ENCODE results near the gene EXD1. TPM values are rescaled to one million over a fixed set of nuclear protein-coding genes. Genes with fewer than 3 reads are reported as not detected.
"Not testable (repeated sequence)": the region's sequence is repeated elsewhere in the genome, so short reads cannot be mapped to it uniquely, and the experiment has no call there.

Gene EXD1
- total RNA-seq, 1 donor from 2014 or later = 0.41 TPM

GRCh38 chr15:41251411-41251810 is 20.9 kb upstream of the EXD1 start:
- no peak overlapping the region for H3K4me3 Mint-ChIP-seq
- Histone ChIP-seq H3K4me1 (no peaks in the 10 kb centered on the region), H3K9ac (no peak overlapping the region), H3K4me3 (no peak overlapping the region), H3K36me3 (no peaks in the 10 kb centered on the region), H3K27me3 (no peaks in the 10 kb centered on the region), H3K79me2 (ENCODE audit: low read depth) (no peaks in the 10 kb centered on the region), H3K27ac (no peak overlapping the region), H2AFZ (replicated peaks) (no peak overlapping the region), H3F3A (ENCODE audit: low read depth) (no peaks in the 10 kb centered on the region), H3K4me2 (no peak overlapping the region), H3K9me3 (ENCODE audit: low read depth) (no peaks in the 10 kb centered on the region), H4K20me1 (ENCODE audit: low read depth) (no peaks in the 10 kb centered on the region)
- no peak for TF ChIP-seq EZH2 (IDR thresholded peaks at IDR 0.05)
- TF ChIP-seq EZH2phosphoT487 (IDR thresholded peaks at IDR 0.05) = no peak
- TF ChIP-seq, protein P1, sequence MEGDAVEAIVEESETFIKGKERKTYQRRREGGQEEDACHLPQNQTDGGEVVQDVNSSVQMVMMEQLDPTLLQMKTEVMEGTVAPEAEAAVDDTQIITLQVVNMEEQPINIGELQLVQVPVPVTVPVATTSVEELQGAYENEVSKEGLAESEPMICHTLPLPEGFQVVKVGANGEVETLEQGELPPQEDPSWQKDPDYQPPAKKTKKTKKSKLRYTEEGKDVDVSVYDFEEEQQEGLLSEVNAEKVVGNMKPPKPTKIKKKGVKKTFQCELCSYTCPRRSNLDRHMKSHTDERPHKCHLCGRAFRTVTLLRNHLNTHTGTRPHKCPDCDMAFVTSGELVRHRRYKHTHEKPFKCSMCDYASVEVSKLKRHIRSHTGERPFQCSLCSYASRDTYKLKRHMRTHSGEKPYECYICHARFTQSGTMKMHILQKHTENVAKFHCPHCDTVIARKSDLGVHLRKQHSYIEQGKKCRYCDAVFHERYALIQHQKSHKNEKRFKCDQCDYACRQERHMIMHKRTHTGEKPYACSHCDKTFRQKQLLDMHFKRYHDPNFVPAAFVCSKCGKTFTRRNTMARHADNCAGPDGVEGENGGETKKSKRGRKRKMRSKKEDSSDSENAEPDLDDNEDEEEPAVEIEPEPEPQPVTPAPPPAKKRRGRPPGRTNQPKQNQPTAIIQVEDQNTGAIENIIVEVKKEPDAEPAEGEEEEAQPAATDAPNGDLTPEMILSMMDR (IDR thresholded peaks at IDR 0.05) = no peak
- peaks cover 4% of the 10 kb centered on the region for H3K36me3 Mint-ChIP-seq
- H3K27me3 Mint-ChIP-seq (ENCODE audit: insufficient read depth, low read depth) = peaks cover 2% of the 10 kb centered on the region
- no peaks in the 10 kb centered on the region for H3K4me1 Mint-ChIP-seq
- no peaks in the 10 kb centered on the region for H3K9me3 Mint-ChIP-seq
- DNase-seq (ENCODE audit: low spot score) = no peak
- H3K27ac Mint-ChIP-seq = no peak overlapping the region

GRCh38 chr15:41250745-41251144 is 20.2 kb upstream of the EXD1 start:
- H3K27ac Mint-ChIP-seq = not testable (repeated sequence)

GRCh38 chr15:41241221-41241964 is 10.8 kb upstream of the EXD1 start:
- no peaks in the 10 kb centered on the region for H3F3A ChIP-seq (ENCODE audit: low read depth)
- H3K4me3 Mint-ChIP-seq = no peak overlapping the region
- DNase-seq (ENCODE audit: low spot score) = no peak
- H3K9ac ChIP-seq = no peak overlapping the region
- no peaks in the 10 kb centered on the region for H3K4me1 ChIP-seq
- H2AFZ ChIP-seq (replicated peaks) = no peak overlapping the region
- no peak overlapping the region for H3K27ac Mint-ChIP-seq
- H3K4me1 Mint-ChIP-seq = no peaks in the 10 kb centered on the region
- no peaks in the 10 kb centered on the region for H3K9me3 ChIP-seq (ENCODE audit: low read depth)
- H3K27me3 ChIP-seq = no peaks in the 10 kb centered on the region
- H3K36me3 ChIP-seq = no peaks in the 10 kb centered on the region
- peaks cover 2% of the 10 kb centered on the region for H3K27me3 Mint-ChIP-seq (ENCODE audit: insufficient read depth, low read depth)
- no peaks in the 10 kb centered on the region for H3K9me3 Mint-ChIP-seq
- H3K27ac ChIP-seq = no peak overlapping the region
- H3K79me2 ChIP-seq (ENCODE audit: low read depth) = peaks cover 16% of the 10 kb centered on the region
- no peak overlapping the region for H3K4me2 ChIP-seq
- TF ChIP-seq EZH2 (IDR thresholded peaks at IDR 0.05) (no peak), EZH2phosphoT487 (IDR thresholded peaks at IDR 0.05) (no peak)
- TF ChIP-seq, protein P1 (IDR thresholded peaks at IDR 0.05) = no peak
- no peaks in the 10 kb centered on the region for H4K20me1 ChIP-seq (ENCODE audit: low read depth)
- H3K36me3 Mint-ChIP-seq = peaks cover 13% of the 10 kb centered on the region
- H3K4me3 ChIP-seq = no peak overlapping the region

More at GRCh38 chr15:41250745-41251144, 20.2 kb upstream of the EXD1 start:
- H3K79me2 ChIP-seq (ENCODE audit: low read depth); H3K4me3 Mint-ChIP-seq; H3K36me3 Mint-ChIP-seq; H3F3A ChIP-seq (ENCODE audit: low read depth); H3K27ac ChIP-seq; H3K36me3 ChIP-seq; H3K9me3 Mint-ChIP-seq; H3K9me3 ChIP-seq (ENCODE audit: low read depth); H3K27me3 Mint-ChIP-seq (ENCODE audit: insufficient read depth, low read depth); H3K27me3 ChIP-seq; H3K4me3 ChIP-seq; DNase-seq (ENCODE audit: low spot score); H3K9ac ChIP-seq; H3K4me1 Mint-ChIP-seq; H4K20me1 ChIP-seq (ENCODE audit: low read depth); H2AFZ ChIP-seq (replicated peaks); H3K4me2 ChIP-seq; H3K4me1 ChIP-seq: not testable (repeated sequence)

DNA sequence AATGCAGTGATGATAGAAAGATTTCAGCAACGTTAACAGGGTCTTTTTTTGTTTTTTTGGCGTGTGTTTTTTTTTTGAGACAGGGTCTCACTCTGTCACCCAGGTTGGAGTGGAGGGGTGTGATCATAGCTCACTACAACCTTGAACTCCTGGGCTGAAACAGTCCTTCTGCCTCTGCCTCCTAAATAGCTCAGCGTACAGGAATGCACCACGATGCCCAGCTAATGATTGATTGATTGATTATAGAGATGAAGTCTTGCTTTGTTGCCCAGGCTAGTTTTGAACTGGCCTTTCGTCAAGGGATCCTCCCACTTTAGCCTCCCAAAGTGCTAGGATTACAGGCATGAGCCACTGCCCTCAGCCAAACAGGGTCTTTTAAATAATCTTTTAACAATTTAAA is 7.5 kb upstream of the EXD1 start:
- TF ChIP-seq, protein P1 (IDR thresholded peaks at IDR 0.05) = no peak
- TF ChIP-seq EZH2 (IDR thresholded peaks at IDR 0.05) = no peak
- TF ChIP-seq EZH2phosphoT487 (IDR thresholded peaks at IDR 0.05) = no peak
- Histone ChIP-seq H3F3A (ENCODE audit: low read depth) (no peaks in the 10 kb centered on the region), H3K27me3 (no peaks in the 10 kb centered on the region), H3K79me2 (ENCODE audit: low read depth) (peaks cover 38% of the 10 kb centered on the region), H3K36me3 (no peaks in the 10 kb centered on the region), H4K20me1 (ENCODE audit: low read depth) (no peaks in the 10 kb centered on the region), H3K9ac (no peak overlapping the region), H3K4me1 (no peaks in the 10 kb centered on the region), H3K9me3 (ENCODE audit: low read depth) (no peaks in the 10 kb centered on the region), H2AFZ (replicated peaks) (no peak overlapping the region), H3K27ac (no peak overlapping the region), H3K4me2 (no peak overlapping the region), H3K4me3 (no peak overlapping the region)
- DNase-seq (ENCODE audit: low spot score) = no peak
- H3K27me3 Mint-ChIP-seq (ENCODE audit: insufficient read depth, low read depth) = no peaks in the 10 kb centered on the region
- H3K27ac Mint-ChIP-seq = no peak overlapping the region
- H3K36me3 Mint-ChIP-seq = peaks cover 4% of the 10 kb centered on the region
- H3K4me1 Mint-ChIP-seq = no peaks in the 10 kb centered on the region
- H3K9me3 Mint-ChIP-seq = no peaks in the 10 kb centered on the region
- no peak overlapping the region for H3K4me3 Mint-ChIP-seq
